Gastrocnemius medialis (tissue), 4 donors: ENCODE data around the gene SMARCA4. TPM values are rescaled to one million over a fixed set of nuclear protein-coding genes. Genes with fewer than 3 reads are reported as not detected.
"Not testable (repeated sequence)": the region's sequence is repeated elsewhere in the genome, so short reads cannot be mapped to it uniquely, and the experiment has no call there.

Experiments
- ATAC-seq, 2 donors: fragments of 150-250 bp; one replicate each; pipeline ENCODE4 v1.9.1; 2016
- DNase-seq, 2 donors: peaks; one replicate each; pipeline ENCODE4 v3.0.0-alpha.2; 2019
- H3K27ac ChIP-seq, 4 donors: fragments of 200-600 bp; sonication (generic); 1 replicate in 1 of 4; 2 replicates in 3 of 4; pipeline ENCODE4 v1.5.1; 2016 to 2018; ENCODE audit warnings: mild to moderate bottlenecking in 2 of 4, moderate library complexity in 1 of 4
- H3K27me3 ChIP-seq, 3 donors: fragments of 200-600 bp; sonication (generic) in 2 of 3; 1 replicate in 1 of 3; 2 replicates in 2 of 3; pipeline versions ENCODE4 v1.5.1 to v1.6.0; 2016 to 2019; ENCODE audit warnings: mild to moderate bottlenecking in 1 of 3, moderate library complexity in 1 of 3
- H3K36me3 ChIP-seq, 2 donors: fragments of 200-600 bp; sonication (generic) in 1 of 2; one replicate each; pipeline ENCODE4 v1.5.1; 2017 to 2018
- H3K4me1 ChIP-seq, 2 donors: fragments of 200-600 bp; sonication (generic) in 1 of 2; one replicate each; pipeline ENCODE4 v1.5.1; 2016 to 2017; ENCODE audit warnings: mild to moderate bottlenecking in 2 of 2
- H3K4me3 ChIP-seq, 4 donors: fragments of 200-600 bp; sonication (generic) in 3 of 4; 1 replicate in 1 of 4; 2 replicates in 3 of 4; pipeline ENCODE4 v1.5.1; 2016 to 2019; ENCODE audit warnings: mild to moderate bottlenecking in 2 of 4
- H3K9me3 ChIP-seq, 3 donors: fragments of 200-600 bp; sonication (generic) in 2 of 3; 1 replicate in 1 of 3; 2 replicates in 2 of 3; pipeline ENCODE4 v1.5.1; 2016 to 2019
- CTCF ChIP-seq, 5 experiments: fragments of 450-650 bp in 3 of 5; fragments of 200-600 bp in 2 of 5; sonication (generic) in 2 of 5; IDR thresholded peaks in 4 of 5; conservative IDR thresholded peaks in 1 of 5; 1 replicate in 4 of 5; 2 replicates in 1 of 5; pipeline ENCODE4 v1.5.1; 2016 to 2019; ENCODE audit warnings: antibody characterized with exemption in 5 of 5, mild to moderate bottlenecking in 3 of 5, moderate library complexity in 3 of 5
- POLR2A ChIP-seq, 2 donors: fragments of 450-650 bp; IDR thresholded peaks; one replicate each; pipeline ENCODE4 v1.6.1; 2017; ENCODE audit warnings: antibody characterized with exemption in 2 of 2, mild to moderate bottlenecking in 2 of 2, moderate library complexity in 2 of 2
- in situ Hi-C, 4 donors: fragments of 200-750 bp; cut with MboI; loops; one replicate each; pipeline versions ENCODE4 v1.15.0 to v1.8.0; 2017; ENCODE audit warnings: low sequenced_read_pairs in 4 of 4
- intact Hi-C: fragments of 100-400 bp; cut with DNase I; formaldehyde crosslinking; loops from one replicate; pipeline ENCODE4 v1.15.1; 2023; ENCODE audit warnings: low total_unique reads
- total RNA-seq, 4 donors: library from RNA; depleted of rRNA; stranded (reverse); fragments of >200 nt; gene quantifications; one replicate each; pipeline versions ENCODE4 v1.1.0 to v1.2.3, GENCODE V29; 2016

Gene SMARCA4
- total RNA-seq, 4 donors from 2014 or later = 24.0 to 72.6 (median 68.7) TPM

- Histone ChIP-seq H3K4me1 (no peaks in the 10 kb centered on the region), H3K36me3 (no peaks in the 10 kb centered on the region), H3K4me3 (no peak overlapping the region), H3K27me3 (no peaks in the 10 kb centered on the region), H3K9me3 (no peaks in the 10 kb centered on the region), H3K27ac (no peak overlapping the region)
- intact Hi-C loops = no loop called here
- no peak for DNase-seq
- TF ChIP-seq CTCF (IDR thresholded peaks at IDR 0.05 in 4 of 5, conservative IDR thresholded peaks at IDR 0.05 in 1 of 5) (no peak), POLR2A (IDR thresholded peaks at IDR 0.05) (no peak)
- no peak for ATAC-seq
- in situ Hi-C loops = no loop called here
These were observed 108.7 kb downstream of the SMARCA4 start for GRCh38 chr19:11069561-11069960.

GRCh38 chr19:11070123-11070522, 109.3 kb downstream of the SMARCA4 start:
- Histone ChIP-seq H3K27me3 (no peaks in the 10 kb centered on the region), H3K36me3 (no peaks in the 10 kb centered on the region), H3K4me3 (no peak overlapping the region), H3K4me1 (no peaks in the 10 kb centered on the region), H3K9me3 (no peaks in the 10 kb centered on the region), H3K27ac (no peak overlapping the region)
- intact Hi-C loops = no loop called here
- ATAC-seq (no peak), DNase-seq (no peak)
- in situ Hi-C loops = no loop called here
- TF ChIP-seq CTCF (IDR thresholded peaks at IDR 0.05 in 4 of 5, conservative IDR thresholded peaks at IDR 0.05 in 1 of 5) = no peak
- no peak for TF ChIP-seq POLR2A (IDR thresholded peaks at IDR 0.05)

DNA sequence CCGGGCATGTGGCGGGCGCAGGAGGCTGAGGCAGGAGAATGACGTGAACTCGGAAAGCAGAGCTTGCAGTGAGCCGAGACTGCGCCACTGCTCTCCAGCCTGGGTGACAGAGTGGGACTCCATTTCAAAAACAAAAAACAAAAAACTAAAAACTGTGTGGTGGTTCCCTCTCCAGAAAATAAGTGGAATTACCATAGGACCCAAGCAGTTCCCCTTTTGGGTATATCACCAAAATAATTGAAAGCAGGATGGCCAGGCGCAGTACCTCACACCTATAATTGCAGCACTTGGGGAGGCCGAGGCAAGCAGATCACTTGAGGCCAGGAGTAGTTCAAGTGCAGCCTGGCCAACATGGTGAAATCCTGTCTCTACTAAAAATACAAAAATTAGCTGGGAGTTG, 112.7 kb downstream of the SMARCA4 start:
- no peaks in the 10 kb centered on the region for H3K9me3 ChIP-seq
- TF ChIP-seq CTCF (IDR thresholded peaks at IDR 0.05 in 4 of 5, conservative IDR thresholded peaks at IDR 0.05 in 1 of 5) = no peak
- no peak for TF ChIP-seq POLR2A (IDR thresholded peaks at IDR 0.05)
- in situ Hi-C loops = no loop called here
- ATAC-seq (no peak), DNase-seq (no peak)
- intact Hi-C loops = no loop called here
- H3K27ac ChIP-seq = no peak overlapping the region
- H3K4me3 ChIP-seq = no peak overlapping the region
- no peaks in the 10 kb centered on the region for H3K4me1 ChIP-seq
- no peaks in the 10 kb centered on the region for H3K36me3 ChIP-seq
- no peaks in the 10 kb centered on the region for H3K27me3 ChIP-seq

GRCh38 chr19:11076792-11077191, 116.0 kb downstream of the SMARCA4 start:
- H3K9me3 ChIP-seq, H3K27ac ChIP-seq, in situ Hi-C loops, H3K27me3 ChIP-seq, H3K4me3 ChIP-seq, DNase-seq, ATAC-seq, H3K4me1 ChIP-seq, intact Hi-C loops, H3K36me3 ChIP-seq: not testable (repeated sequence)

DNA sequence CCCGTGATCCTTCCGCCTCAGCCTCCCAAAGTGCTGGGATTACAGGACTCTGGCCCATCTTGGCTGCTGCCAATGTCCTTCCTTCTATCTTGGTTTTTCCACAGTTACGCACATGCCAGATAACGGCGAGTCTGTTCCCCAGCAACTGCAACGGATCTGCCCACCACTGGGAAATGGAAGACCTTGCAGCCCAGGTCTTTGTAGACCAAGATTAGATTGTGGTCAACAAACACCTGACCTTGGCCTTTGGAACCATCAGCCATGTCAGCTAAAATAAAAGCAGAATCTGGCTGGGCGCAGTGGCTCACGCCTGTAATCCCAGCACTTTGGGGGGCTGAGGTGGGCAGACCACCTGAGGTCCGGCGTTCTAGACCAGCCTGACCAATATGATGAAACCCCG, 118.1 kb downstream of the SMARCA4 start:
- no peaks in the 10 kb centered on the region for H3K27me3 ChIP-seq
- H3K4me3 ChIP-seq = no peak overlapping the region
- no peak for DNase-seq
- H3K9me3 ChIP-seq = no peaks in the 10 kb centered on the region
- TF ChIP-seq POLR2A (IDR thresholded peaks at IDR 0.05) (no peak), CTCF (IDR thresholded peaks at IDR 0.05 in 4 of 5, conservative IDR thresholded peaks at IDR 0.05 in 1 of 5) (no peak)
- no peaks in the 10 kb centered on the region for H3K36me3 ChIP-seq
- H3K4me1 ChIP-seq = no peaks in the 10 kb centered on the region
- in situ Hi-C loops (no loop called here), intact Hi-C loops (no loop called here)
- no peak overlapping the region for H3K27ac ChIP-seq
- no peak for ATAC-seq
